GM20431 (cell line): ENCODE measurements around the gene OR5M3.

Experiments used
- in situ Hi-C: fragments of 300-500 bp; cut with MseI, MboI; formaldehyde crosslinking; loops from one replicate; pipeline ENCODE4 v1.15.0; 2020; ENCODE audit warnings: low sequenced_read_pairs; ENCODE audit not compliant: unreplicated experiment

OR5M3 gene

GRCh38 chr11:56473252-56473651 lies at the start of gene OR5M3:
TSS of gene OR5M3 (minus strand) at chr11:56473352. CDS start at chr11:56470497, 2,855 bp downstream.
- in situ Hi-C loops = no loop called here

GRCh38 chr11:56522008-56522407 lies 48.9 kb upstream of the OR5M3 start:
- in situ Hi-C loops = no loop called here

- in situ Hi-C loops = no loop called here
Measured at GRCh38 chr11:56513280-56513679, 40.1 kb upstream of the OR5M3 start.

GRCh38 chr11:56509439-56509838 lies 36.3 kb upstream of the OR5M3 start:
- in situ Hi-C loops = no loop called here

GRCh38 chr11:56497010-56497409 lies 23.9 kb upstream of the OR5M3 start:
- in situ Hi-C loops = no loop called here

GRCh38 chr11:56495117-56495516 lies 22.0 kb upstream of the OR5M3 start:
- in situ Hi-C loops = no loop called here

- in situ Hi-C loops = no loop called here
Measured at GRCh38 chr11:56491270-56491669, 18.1 kb upstream of the OR5M3 start, which contains the start of gene OR5M8. TSS of gene OR5M8 (minus strand) at chr11:56491370. CDS start at chr11:56491370, 0 bp downstream.

GRCh38 chr11:56486801-56487200 lies 13.6 kb upstream of the OR5M3 start:
- in situ Hi-C loops = no loop called here

GRCh38 chr11:56474729-56475235 lies 1.6 kb upstream of the OR5M3 start:
- in situ Hi-C loops = no loop called here

- in situ Hi-C loops = no loop called here
Measured at GRCh38 chr11:56457076-56457475, 16.1 kb downstream of the OR5M3 start.

GRCh38 chr11:56453521-56453920 lies 19.6 kb downstream of the OR5M3 start:
- in situ Hi-C loops = no loop called here
